Activated CD4-positive, alpha-beta T cell treated with anti-CD3 and anti-CD28 coated beads, Interleukin-2, Interleukin-6, amounts not matched to agents 100 ng/mL and 50 ng/mL, durations not matched to agents 16 hours and 8 hours (primary cell): ENCODE data around the gene COPS2.
"Not testable (repeated sequence)": the region's sequence is repeated elsewhere in the genome, so short reads cannot be mapped to it uniquely, and the experiment has no call there.

Experiments
- DNase-seq: peaks from one replicate; pipeline ENCODE4 v3.0.0-alpha.2; 2020

COPS2 gene

GRCh38 chr15:49155110-49155833 is at the start of gene COPS2:
TSS of gene COPS2 (minus strand) at chr15:49155599. CDS start at chr15:49155578, 21 bp downstream.
- DNase-seq, result peak; percentile 96

DNA sequence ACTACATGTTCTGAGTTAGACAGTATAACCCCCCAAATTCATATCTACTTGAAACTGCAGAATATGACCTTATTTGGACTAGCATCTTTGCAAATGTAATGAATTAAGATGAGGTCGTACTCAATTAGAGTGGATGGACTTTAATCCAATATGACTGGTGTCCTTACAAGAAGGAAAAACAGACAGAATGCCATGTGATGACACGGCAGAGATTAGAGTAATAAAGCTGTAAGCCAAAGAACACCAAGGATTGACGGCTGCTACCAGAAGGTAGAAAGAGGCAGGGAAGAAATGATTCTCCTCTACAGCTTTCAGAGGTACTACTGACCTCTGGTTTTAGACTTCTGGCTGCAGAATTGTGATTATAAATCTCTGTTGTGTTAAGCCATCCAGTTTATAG is 44.9 kb upstream of the COPS2 start:
- no peak for DNase-seq

DNA sequence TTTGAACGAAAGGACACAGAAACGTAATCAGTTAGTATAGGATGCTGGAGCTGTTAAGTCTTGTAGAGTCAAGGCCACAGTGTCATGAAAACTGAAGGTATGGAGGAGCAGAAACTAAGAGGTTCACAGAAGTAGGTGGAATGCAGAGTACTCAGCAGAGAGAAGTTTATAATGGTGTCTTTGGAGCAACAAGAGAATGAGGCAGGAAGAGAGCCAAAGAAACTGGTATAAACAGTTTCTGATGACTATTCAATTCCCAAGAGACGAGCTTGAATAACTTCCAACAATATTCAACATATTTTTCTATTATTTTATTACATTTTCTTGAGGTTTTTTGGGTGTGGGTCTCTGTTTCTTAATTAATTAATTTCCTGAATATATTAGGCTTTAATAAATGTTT is 44.3 kb upstream of the COPS2 start:
- DNase-seq, result no peak

GRCh38 chr15:49196856-49197255 is 41.5 kb upstream of the COPS2 start:
- no peak for DNase-seq

- DNase-seq, result no peak
Observed at GRCh38 chr15:49191892-49192291, 36.5 kb upstream of the COPS2 start.

DNA sequence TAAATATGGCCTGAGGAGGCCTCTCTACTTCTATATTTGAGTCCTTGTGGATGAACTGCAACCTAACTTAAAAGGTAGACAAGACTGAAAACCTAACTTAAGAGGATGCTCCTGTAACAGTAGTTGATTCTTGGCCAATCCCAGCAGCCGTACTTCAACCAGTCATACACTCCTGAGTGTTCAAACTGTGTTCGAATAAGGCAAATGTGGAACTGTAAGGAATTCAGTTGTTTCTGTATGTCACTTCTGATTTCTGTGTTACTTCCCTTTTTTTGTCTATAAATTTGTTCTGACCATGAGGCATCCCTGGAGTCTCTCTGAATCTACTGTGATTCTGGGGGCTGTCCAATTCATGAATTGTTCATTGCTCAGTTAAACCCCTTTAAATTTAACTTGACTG is 35.2 kb upstream of the COPS2 start:
- DNase-seq, result no peak

GRCh38 chr15:49189631-49190030 is 34.2 kb upstream of the COPS2 start:
- DNase-seq, result no peak

GRCh38 chr15:49188933-49189332 is 33.5 kb upstream of the COPS2 start:
- no peak for DNase-seq

DNA sequence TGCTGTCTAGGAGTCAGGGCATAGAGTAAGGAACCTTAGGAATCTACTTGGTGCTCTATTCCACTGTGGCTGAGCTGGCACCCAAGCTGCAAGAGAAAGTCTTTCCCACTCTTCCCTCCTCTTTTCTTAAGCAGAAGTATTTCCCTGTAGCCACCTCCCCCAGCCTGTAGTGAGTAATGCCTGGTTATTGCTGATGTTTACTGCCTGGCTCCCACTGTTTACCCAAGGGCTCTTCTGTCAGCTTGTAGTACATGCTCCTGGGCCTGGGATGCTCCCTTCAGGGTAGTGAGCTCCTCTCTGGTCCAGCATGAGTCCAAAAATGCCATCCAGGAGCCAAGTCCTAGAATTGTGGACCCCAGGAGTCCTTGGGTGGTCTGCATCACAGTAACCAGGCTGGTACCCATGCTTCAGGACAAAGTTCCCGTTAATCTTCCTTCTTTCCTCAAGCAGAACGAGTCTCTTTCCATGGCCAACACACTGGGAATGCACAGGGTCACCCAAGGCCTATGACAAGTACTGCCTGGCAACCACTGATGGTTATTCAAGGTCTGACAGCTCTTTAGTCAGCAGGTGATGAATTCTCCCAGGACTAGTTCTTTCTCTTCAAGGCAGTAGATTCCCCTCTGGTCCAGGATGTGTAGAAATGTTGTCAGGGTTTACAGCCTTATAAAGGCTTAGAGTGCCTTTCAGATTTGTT is 32.3 kb upstream of the COPS2 start:
- DNase-seq, result no peak

DNA sequence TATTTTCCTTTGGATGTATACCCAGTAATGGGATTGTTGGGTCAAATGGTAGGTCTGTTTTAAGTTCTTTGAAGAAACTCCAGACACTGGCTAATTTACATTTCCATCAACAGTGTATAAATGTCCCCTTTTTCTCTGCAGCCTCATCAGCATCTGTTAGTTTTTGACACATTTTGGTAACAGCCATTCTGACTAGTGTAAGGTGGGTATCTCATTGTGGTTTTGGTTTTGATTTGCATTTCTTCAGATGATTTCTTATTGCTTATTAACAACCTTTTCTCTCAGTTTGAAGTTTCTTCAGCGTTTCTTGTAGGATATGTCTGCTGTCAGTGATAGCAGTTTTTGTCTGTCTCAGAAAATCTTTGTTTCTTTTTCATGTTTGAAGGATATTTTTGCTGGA is 30.1 kb upstream of the COPS2 start:
- DNase-seq, result peak; percentile 44

- DNase-seq, result not testable (repeated sequence)
Observed at GRCh38 chr15:49183741-49184140, 28.3 kb upstream of the COPS2 start.

- no peak for DNase-seq
Observed at GRCh38 chr15:49182128-49182527, 26.7 kb upstream of the COPS2 start.

DNA sequence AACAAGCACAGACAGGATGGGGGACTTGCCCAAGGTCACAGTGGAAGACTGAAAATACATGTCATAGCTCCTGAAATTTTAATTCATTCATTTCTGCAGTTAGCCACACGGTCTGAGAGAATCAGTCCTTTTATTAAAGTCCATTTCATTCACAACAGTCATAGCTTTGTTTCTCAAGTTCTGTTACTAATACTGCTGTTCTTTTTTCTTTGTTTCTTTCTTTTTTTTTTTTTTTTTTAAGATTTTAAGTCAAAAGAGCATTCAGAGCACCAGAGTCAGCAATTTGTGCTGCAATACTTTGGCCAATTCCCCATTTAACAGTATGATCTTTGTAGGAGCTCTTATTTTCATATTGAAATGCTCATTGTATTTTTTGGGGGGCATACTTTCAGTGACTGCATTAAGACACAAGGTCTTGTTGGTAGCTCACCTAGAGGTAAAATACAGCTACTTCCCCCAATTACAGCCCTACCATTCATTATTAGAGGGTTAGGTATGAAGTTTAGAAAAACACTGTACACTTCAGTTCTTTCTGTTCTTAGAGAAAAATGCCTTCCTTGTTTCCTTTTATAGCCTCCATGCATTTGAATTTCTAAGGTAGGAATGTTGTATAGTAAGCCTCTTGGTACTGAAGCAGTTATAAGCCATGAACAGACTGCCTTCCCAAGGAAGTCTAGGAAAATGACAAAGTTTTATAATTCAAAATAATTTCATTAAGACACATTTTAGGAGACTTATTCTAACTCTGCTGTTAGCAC is 24.2 kb upstream of the COPS2 start:
- DNase-seq, result no peak

- DNase-seq, result no peak
Observed at GRCh38 chr15:49178497-49178896, 23.1 kb upstream of the COPS2 start.

GRCh38 chr15:49175582-49176397 is 20.4 kb upstream of the COPS2 start:
- not testable (repeated sequence) for DNase-seq

- DNase-seq, result no peak
Observed at GRCh38 chr15:49174902-49175301, 19.5 kb upstream of the COPS2 start.

GRCh38 chr15:49171790-49172189 is 16.4 kb upstream of the COPS2 start:
- no peak for DNase-seq

GRCh38 chr15:49169880-49170597 is 14.6 kb upstream of the COPS2 start, which contains the start of gene GALK2:
TSS of gene GALK2 (plus strand) at chr15:49170247. CDS start at chr15:49170323, 76 bp downstream.
- DNase-seq, result peak; percentile 91

- DNase-seq, result no peak
Observed at GRCh38 chr15:49168016-49168415, 12.6 kb upstream of the COPS2 start.

- no peak for DNase-seq
Observed at GRCh38 chr15:49164865-49165264, 9.5 kb upstream of the COPS2 start.

- no peak for DNase-seq
Observed at GRCh38 chr15:49163678-49164077, 8.3 kb upstream of the COPS2 start.
